Muscle of arm (tissue), 12 donors: Measurements from ENCODE around the gene PDS5B. TPM values are rescaled to one million over a fixed set of nuclear protein-coding genes. Genes with fewer than 3 reads are reported as not detected.
A peak's percentile ranks its signal among the peaks of the same experiment; 100 is the strongest.

Source experiments
- DNase-seq: peaks from one replicate; pipeline ENCODE4 v3.0.0-alpha.2; 2013
- polyA plus RNA-seq, 12 donors: library from polyadenylated mRNA; unstranded; fragments of 120-200 nt; gene quantifications; one replicate each; pipeline ENCODE4 v1.2.1, GENCODE V29; 2013; ENCODE audit not compliant: insufficient read length in 12 of 12

Gene PDS5B
- polyA plus RNA-seq, 12 donors, result 32.8 to 96.6 (median 43.0) TPM; not detected in 1

GRCh38 chr13:32587011-32587810, 959 bp downstream of the PDS5B start:
- peak; percentile 75 for DNase-seq

- peak; percentile 48 for DNase-seq
Observed at GRCh38 chr13:32587811-32588170, 1.5 kb downstream of the PDS5B start.

GRCh38 chr13:32588736-32589135, 2.5 kb downstream of the PDS5B start:
- peak; percentile 23 for DNase-seq

GRCh38 chr13:32589471-32589870, 3.2 kb downstream of the PDS5B start:
- peak; percentile 30 for DNase-seq

- peak; percentile 19 for DNase-seq
Observed at GRCh38 chr13:32590266-32590665, 4.0 kb downstream of the PDS5B start.

- DNase-seq, result no peak
Observed at GRCh38 chr13:32592082-32592481, 5.8 kb downstream of the PDS5B start.

- no peak for DNase-seq
Observed at GRCh38 chr13:32594157-32594738, 8.0 kb downstream of the PDS5B start.

- no peak for DNase-seq
Observed at GRCh38 chr13:32595306-32595705, 9.1 kb downstream of the PDS5B start.

- no peak for DNase-seq
Observed at GRCh38 chr13:32600890-32601289, 14.6 kb downstream of the PDS5B start.

GRCh38 chr13:32609428-32609827, 23.2 kb downstream of the PDS5B start:
- no peak for DNase-seq

GRCh38 chr13:32610538-32610937, 24.3 kb downstream of the PDS5B start:
- DNase-seq, result no peak

- DNase-seq, result no peak
Observed at GRCh38 chr13:32610977-32611376, 24.7 kb downstream of the PDS5B start.

GRCh38 chr13:32616883-32617511, 30.7 kb downstream of the PDS5B start:
- no peak for DNase-seq

GRCh38 chr13:32622827-32623226, 36.6 kb downstream of the PDS5B start:
- DNase-seq, result no peak

GRCh38 chr13:32624441-32624840, 38.2 kb downstream of the PDS5B start:
- DNase-seq, result no peak

GRCh38 chr13:32627793-32628192, 41.5 kb downstream of the PDS5B start:
- DNase-seq, result no peak

- DNase-seq, result no peak
Observed at GRCh38 chr13:32629313-32629712, 43.1 kb downstream of the PDS5B start.

GRCh38 chr13:32629866-32630265, 43.6 kb downstream of the PDS5B start:
- no peak for DNase-seq

GRCh38 chr13:32632343-32632909, 46.2 kb downstream of the PDS5B start:
- DNase-seq, result no peak

GRCh38 chr13:32636711-32637110, 50.5 kb downstream of the PDS5B start:
- DNase-seq, result no peak

GRCh38 chr13:32638739-32639138, 52.5 kb downstream of the PDS5B start:
- no peak for DNase-seq

- DNase-seq, result peak; percentile 37
Observed at GRCh38 chr13:32639502-32640105, 53.4 kb downstream of the PDS5B start.
